Endodermal cell (in vitro differentiated cells): ENCODE results near the gene SLC25A45. TPM values are rescaled to one million over a fixed set of nuclear protein-coding genes. Genes with fewer than 3 reads are reported as not detected.

ENCODE experiments used
- DNase-seq: peaks from one replicate; pipeline ENCODE4 v3.0.0-alpha.2; 2017
- H3K27ac ChIP-seq: 2 replicates; pipeline ENCODE4 v1.5.1; 2013; ENCODE audit warnings: mild to moderate bottlenecking, low read depth, low read length, moderate library complexity
- H3K27me3 ChIP-seq: 2 replicates; pipeline ENCODE4 v1.6.1; 2013; ENCODE audit warnings: mild to moderate bottlenecking, low read length, moderate library complexity; ENCODE audit not compliant: insufficient read depth, control insufficient read depth, poor library complexity, severe bottlenecking
- H3K36me3 ChIP-seq: 2 replicates; pipeline ENCODE4 v1.7.0; 2013; ENCODE audit warnings: mild to moderate bottlenecking, low read length, moderate library complexity; ENCODE audit not compliant: control insufficient read depth, insufficient read depth
- H3K4me1 ChIP-seq: one replicate; pipeline ENCODE4 v1.7.0; 2013; ENCODE audit warnings: low read length; ENCODE audit not compliant: control insufficient read depth, insufficient read depth
- H3K4me3 ChIP-seq: 2 replicates; pipeline ENCODE4 v1.5.1; 2013; ENCODE audit warnings: mild to moderate bottlenecking, low read length, moderate library complexity
- H3K9ac ChIP-seq: 2 replicates; pipeline ENCODE4 v1.6.1; 2013; ENCODE audit warnings: mild to moderate bottlenecking, low read length, moderate library complexity; ENCODE audit not compliant: poor library complexity, severe bottlenecking; ENCODE audit errors: extremely low read depth
- H3K9me3 ChIP-seq: 2 replicates; pipeline ENCODE4 v1.6.1; 2013; ENCODE audit warnings: mild to moderate bottlenecking, low read length, moderate library complexity; ENCODE audit not compliant: control insufficient read depth
- H3K27ac Mint-ChIP-seq: 2 replicates; pipeline ENCODE4 v1.8.0; 2020; ENCODE audit warnings: mixed read lengths
- H3K27me3 Mint-ChIP-seq: 2 replicates; pipeline ENCODE4 v1.8.0; 2021; ENCODE audit warnings: mild to moderate bottlenecking, mixed read lengths; ENCODE audit not compliant: insufficient read depth
- H3K36me3 Mint-ChIP-seq: 2 replicates; pipeline ENCODE4 v1.8.0; 2020; ENCODE audit warnings: low read depth, mixed read lengths
- H3K4me1 Mint-ChIP-seq: 2 replicates; pipeline ENCODE4 v1.8.0; 2020; ENCODE audit warnings: mixed read lengths
- H3K4me3 Mint-ChIP-seq: 2 replicates; pipeline ENCODE4 v1.8.0; 2020; ENCODE audit warnings: mild to moderate bottlenecking, moderate library complexity, mixed read lengths
- H3K9me3 Mint-ChIP-seq: 2 replicates; pipeline ENCODE4 v1.8.0; 2020; ENCODE audit warnings: mild to moderate bottlenecking, mixed read lengths
- WGBS, 2 experiments: methylation state at CpG; one replicate each; pipeline versions ENCODE4 v1.1.5 to v1.1.7; 2013; ENCODE audit warnings: missing lambda C conversion rate in 2 of 2, mixed read lengths in 1 of 2; ENCODE audit not compliant: insufficient coverage in 1 of 2, insufficient read length in 1 of 2; 5-methylcytosine and 5-hydroxymethylcytosine counted together
- total RNA-seq, 2 donors: library from RNA; stranded (reverse); fragmentation: NEBNext Ultra II Directional in 1 of 2; extraction: Animal tissue kit (Norgen Biotek cat#: 25700) in 1 of 2; gene quantifications; 2 replicates in 1 of 2; 3 replicates in 1 of 2; pipeline ENCODE4 v1.2.1, GENCODE V29; 2021
- TF ChIP-seq, protein P1 (sequence below): fragments of 200-600 bp; sonication (generic); conservative IDR thresholded peaks from 2 replicates; pipeline ENCODE4 v1.5.0; 2021; ENCODE audit warnings: antibody characterized with exemption, mild to moderate bottlenecking

Gene SLC25A45
- total RNA-seq, 2 donors from 2014 or later: 3.0 to 6.3 TPM

- Histone ChIP-seq H3K9me3 (no peaks in the 10 kb centered on the region), H3K36me3 (no peaks in the 10 kb centered on the region), H3K27me3 (no peaks in the 10 kb centered on the region), H3K4me1 (no peaks in the 10 kb centered on the region), H3K27ac (no peak overlapping the region), H3K4me3 (no peak overlapping the region), H3K9ac (no peak overlapping the region)
- peaks cover 3% of the 10 kb centered on the region for H3K27me3 Mint-ChIP-seq
- H3K9me3 Mint-ChIP-seq: no peaks in the 10 kb centered on the region
- H3K27ac Mint-ChIP-seq: no peak overlapping the region
- TF ChIP-seq, protein P1, sequence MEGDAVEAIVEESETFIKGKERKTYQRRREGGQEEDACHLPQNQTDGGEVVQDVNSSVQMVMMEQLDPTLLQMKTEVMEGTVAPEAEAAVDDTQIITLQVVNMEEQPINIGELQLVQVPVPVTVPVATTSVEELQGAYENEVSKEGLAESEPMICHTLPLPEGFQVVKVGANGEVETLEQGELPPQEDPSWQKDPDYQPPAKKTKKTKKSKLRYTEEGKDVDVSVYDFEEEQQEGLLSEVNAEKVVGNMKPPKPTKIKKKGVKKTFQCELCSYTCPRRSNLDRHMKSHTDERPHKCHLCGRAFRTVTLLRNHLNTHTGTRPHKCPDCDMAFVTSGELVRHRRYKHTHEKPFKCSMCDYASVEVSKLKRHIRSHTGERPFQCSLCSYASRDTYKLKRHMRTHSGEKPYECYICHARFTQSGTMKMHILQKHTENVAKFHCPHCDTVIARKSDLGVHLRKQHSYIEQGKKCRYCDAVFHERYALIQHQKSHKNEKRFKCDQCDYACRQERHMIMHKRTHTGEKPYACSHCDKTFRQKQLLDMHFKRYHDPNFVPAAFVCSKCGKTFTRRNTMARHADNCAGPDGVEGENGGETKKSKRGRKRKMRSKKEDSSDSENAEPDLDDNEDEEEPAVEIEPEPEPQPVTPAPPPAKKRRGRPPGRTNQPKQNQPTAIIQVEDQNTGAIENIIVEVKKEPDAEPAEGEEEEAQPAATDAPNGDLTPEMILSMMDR: no peak
- no peaks in the 10 kb centered on the region for H3K36me3 Mint-ChIP-seq
- H3K4me3 Mint-ChIP-seq: no peak overlapping the region
- peaks cover 11% of the 10 kb centered on the region for H3K4me1 Mint-ChIP-seq
- 74 to 100% methylated on average over 1 to 3 of the region's 3 CpGs for WGBS, 2 experiments
- no peak for DNase-seq
Observed at GRCh38 chr11:65363770-65364169, 18.7 kb downstream of the SLC25A45 start.

DNA sequence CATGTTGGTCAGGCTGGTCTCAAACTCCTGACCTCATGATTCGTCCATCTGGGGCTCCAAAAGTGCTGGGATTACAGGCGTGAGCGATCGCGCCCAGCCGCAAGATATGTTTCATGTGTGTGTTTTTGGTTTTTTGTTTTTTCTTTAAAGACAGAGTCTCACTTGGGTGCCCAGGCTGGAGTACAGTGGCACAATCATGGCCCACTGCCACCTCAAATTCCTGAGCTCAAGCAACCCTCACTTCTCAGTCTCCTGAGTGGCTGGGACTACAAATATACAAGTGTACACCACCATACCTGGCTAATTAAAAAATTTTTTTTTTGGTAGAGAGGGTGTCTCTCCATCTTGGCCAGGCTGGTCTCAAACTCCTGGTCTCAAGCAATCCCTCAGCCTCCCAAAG is 19.5 kb downstream of the SLC25A45 start:
- no peak overlapping the region for H3K4me3 Mint-ChIP-seq

GRCh38 chr11:65362320-65362931 is 20.0 kb downstream of the SLC25A45 start:
- H3K4me3 ChIP-seq: no peak overlapping the region
- H3K9me3 ChIP-seq: no peaks in the 10 kb centered on the region
- no peak overlapping the region for H3K9ac ChIP-seq
- no peaks in the 10 kb centered on the region for H3K4me1 ChIP-seq
- DNase-seq: no peak
- Mint-ChIP-seq H3K9me3 (no peaks in the 10 kb centered on the region), H3K27me3 (peaks cover 15% of the 10 kb centered on the region), H3K4me1 (peaks cover 11% of the 10 kb centered on the region), H3K27ac (no peak overlapping the region), H3K4me3 (no peak overlapping the region), H3K36me3 (no peaks in the 10 kb centered on the region)
- H3K27ac ChIP-seq: no peak overlapping the region
- TF ChIP-seq, protein P1: no peak
- peaks cover 5% of the 10 kb centered on the region for H3K27me3 ChIP-seq
- H3K36me3 ChIP-seq: no peaks in the 10 kb centered on the region
- 91 to 98% methylated on average over 8 to 10 of the region's 10 CpGs for WGBS, 2 experiments

More for the DNA sequence above, 19.5 kb downstream of the SLC25A45 start:
- Histone ChIP-seq H3K4me3 (no peak overlapping the region), H3K27ac (no peak overlapping the region), H3K36me3 (no peaks in the 10 kb centered on the region), H3K27me3 (no peaks in the 10 kb centered on the region), H3K4me1 (no peaks in the 10 kb centered on the region), H3K9me3 (no peaks in the 10 kb centered on the region), H3K9ac (no peak overlapping the region)
- peaks cover 11% of the 10 kb centered on the region for H3K4me1 Mint-ChIP-seq
- H3K27me3 Mint-ChIP-seq: peaks cover 10% of the 10 kb centered on the region
- no peaks in the 10 kb centered on the region for H3K36me3 Mint-ChIP-seq
- WGBS, 2 experiments: 93 to 97% methylated on average over 6 of the region's 6 CpGs
- H3K27ac Mint-ChIP-seq: no peak overlapping the region
- TF ChIP-seq, protein P1: no peak
- DNase-seq: no peak
- H3K9me3 Mint-ChIP-seq: no peaks in the 10 kb centered on the region
